Activated T-helper 1 cell treated with anti-CD3 and anti-CD28 coated beads, Interleukin-12 subunit alpha, Interleukin-12 subunit beta, Interleukin-2, Interleukin-4 antibody, amounts not matched to agents 30 ng/mL and 10 ng/mL and 1 ng/mL, durations not matched to agents 14 hours and 24 hours and 36 hours (primary cell): ENCODE results near the gene ATP9A. TPM values are rescaled to one million over a fixed set of nuclear protein-coding genes. Genes with fewer than 3 reads are reported as not detected.
"Not testable (repeated sequence)": the region's sequence is repeated elsewhere in the genome, so short reads cannot be mapped to it uniquely, and the experiment has no call there.

Source experiments
- DNase-seq: peaks from one replicate; pipeline ENCODE4 v3.0.0; 2021; ENCODE audit warnings: low spot score
- H3K27ac Mint-ChIP-seq: one replicate; pipeline ENCODE4 v1.8.0; 2021; ENCODE audit warnings: mild to moderate bottlenecking, mixed read lengths
- H3K27me3 Mint-ChIP-seq: one replicate; pipeline ENCODE4 v1.8.0; 2022; ENCODE audit warnings: mild to moderate bottlenecking, moderate library complexity, mixed read lengths; ENCODE audit not compliant: insufficient read depth
- H3K36me3 Mint-ChIP-seq: one replicate; pipeline ENCODE4 v1.8.0; 2021; ENCODE audit warnings: low read depth, mixed read lengths
- H3K4me1 Mint-ChIP-seq: one replicate; pipeline ENCODE4 v1.8.0; 2021; ENCODE audit warnings: low read depth, mixed read lengths
- H3K4me3 Mint-ChIP-seq: one replicate; pipeline ENCODE4 v1.8.0; 2021; ENCODE audit warnings: mild to moderate bottlenecking, moderate library complexity, mixed read lengths
- H3K9me3 Mint-ChIP-seq: one replicate; pipeline ENCODE4 v1.8.0; 2021; ENCODE audit warnings: mixed read lengths
- intact Hi-C: fragments of 100-400 bp; cut with micrococcal nuclease; formaldehyde crosslinking; loops from one replicate; pipeline ENCODE4 v1.15.1; 2024
- total RNA-seq: library from RNA; stranded (reverse); gene quantifications from 2 replicates; pipeline ENCODE4 v1.2.3, GENCODE V29; 2022

The ATP9A gene
- total RNA-seq, 1 donor from 2014 or later = 20.6 TPM

DNA sequence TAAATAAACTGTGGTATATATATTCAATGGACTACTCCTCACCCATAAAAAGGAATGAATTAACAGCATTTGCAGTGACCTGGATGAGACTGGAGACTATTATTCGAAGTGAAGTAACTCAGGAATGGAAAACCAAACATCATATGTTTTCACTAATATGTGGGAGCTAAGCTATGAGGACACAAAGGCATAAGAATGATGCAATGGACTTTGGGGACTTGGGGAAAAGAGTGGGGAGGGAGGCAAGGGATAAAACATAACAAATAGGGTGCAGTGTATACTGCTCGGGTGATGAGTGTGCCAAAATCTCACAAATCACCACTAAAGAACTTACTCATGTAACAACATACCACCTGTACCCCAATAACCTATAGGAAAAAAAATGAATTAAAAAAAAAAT is 45.2 kb downstream of the ATP9A start:
- H3K27ac Mint-ChIP-seq, H3K27me3 Mint-ChIP-seq, H3K9me3 Mint-ChIP-seq, DNase-seq, H3K4me3 Mint-ChIP-seq, H3K36me3 Mint-ChIP-seq, intact Hi-C loops: not testable (repeated sequence)
- peaks cover 12% of the 10 kb centered on the region for H3K4me1 Mint-ChIP-seq

GRCh38 chr20:51722246-51722645 is 45.9 kb downstream of the ATP9A start:
- DNase-seq, H3K27me3 Mint-ChIP-seq, intact Hi-C loops, H3K4me3 Mint-ChIP-seq, H3K27ac Mint-ChIP-seq, H3K36me3 Mint-ChIP-seq, H3K9me3 Mint-ChIP-seq: not testable (repeated sequence)
- peaks cover 20% of the 10 kb centered on the region for H3K4me1 Mint-ChIP-seq

- Mint-ChIP-seq H3K27me3 (no peaks in the 10 kb centered on the region), H3K36me3 (peaks cover 3% of the 10 kb centered on the region), H3K4me3 (no peak overlapping the region), H3K9me3 (no peaks in the 10 kb centered on the region), H3K4me1 (peaks cover 30% of the 10 kb centered on the region), H3K27ac (peak overlapping the region; percentile 66)
- intact Hi-C loops = loop anchor here (1.0 kb wide), 1 partner anchor 11 kb away; no protein-coding TSS in a partner anchor
- DNase-seq = no peak
Observed at GRCh38 chr20:51720854-51721253, 47.3 kb downstream of the ATP9A start.

GRCh38 chr20:51720384-51720783 is 47.8 kb downstream of the ATP9A start:
- intact Hi-C loops = no loop called here
- peaks cover 35% of the 10 kb centered on the region for H3K4me1 Mint-ChIP-seq
- H3K27ac Mint-ChIP-seq = peak overlapping the region; percentile 66
- no peaks in the 10 kb centered on the region for H3K9me3 Mint-ChIP-seq
- DNase-seq = no peak
- no peak overlapping the region for H3K4me3 Mint-ChIP-seq
- H3K36me3 Mint-ChIP-seq = peaks cover 3% of the 10 kb centered on the region
- H3K27me3 Mint-ChIP-seq = no peaks in the 10 kb centered on the region

GRCh38 chr20:51715856-51716185 is 52.4 kb downstream of the ATP9A start:
- intact Hi-C loops = loop anchor here (1.0 to 5.0 kb wide), 10 partner anchors 16 to 654 kb away; partner anchors contain the start of gene NFATC2
- Mint-ChIP-seq H3K36me3 (peaks cover 4% of the 10 kb centered on the region), H3K27me3 (peaks cover under 1% of the 10 kb centered on the region), H3K27ac (peak overlapping the region; percentile 88), H3K4me1 (peaks cover 42% of the 10 kb centered on the region), H3K4me3 (peak overlapping the region; percentile 50), H3K9me3 (no peaks in the 10 kb centered on the region)
- no peak for DNase-seq

GRCh38 chr20:51715163-51715855 is 52.9 kb downstream of the ATP9A start:
- peaks cover 4% of the 10 kb centered on the region for H3K36me3 Mint-ChIP-seq
- intact Hi-C loops = loop anchor here (1.0 to 5.0 kb wide), 10 partner anchors 15 to 653 kb away; partner anchors contain the start of gene NFATC2
- H3K27me3 Mint-ChIP-seq = peaks cover 5% of the 10 kb centered on the region
- DNase-seq = no peak
- H3K4me3 Mint-ChIP-seq = peak overlapping the region; percentile 50
- H3K4me1 Mint-ChIP-seq = peaks cover 39% of the 10 kb centered on the region
- peak overlapping the region; percentile 88 for H3K27ac Mint-ChIP-seq
- no peaks in the 10 kb centered on the region for H3K9me3 Mint-ChIP-seq

GRCh38 chr20:51713213-51713598 is 55.0 kb downstream of the ATP9A start:
- DNase-seq = no peak
- intact Hi-C loops = no loop called here
- Mint-ChIP-seq H3K9me3 (no peaks in the 10 kb centered on the region), H3K27ac (no peak overlapping the region), H3K27me3 (peaks cover 5% of the 10 kb centered on the region), H3K4me3 (no peak overlapping the region), H3K36me3 (peaks cover 4% of the 10 kb centered on the region), H3K4me1 (peaks cover 36% of the 10 kb centered on the region)

DNA sequence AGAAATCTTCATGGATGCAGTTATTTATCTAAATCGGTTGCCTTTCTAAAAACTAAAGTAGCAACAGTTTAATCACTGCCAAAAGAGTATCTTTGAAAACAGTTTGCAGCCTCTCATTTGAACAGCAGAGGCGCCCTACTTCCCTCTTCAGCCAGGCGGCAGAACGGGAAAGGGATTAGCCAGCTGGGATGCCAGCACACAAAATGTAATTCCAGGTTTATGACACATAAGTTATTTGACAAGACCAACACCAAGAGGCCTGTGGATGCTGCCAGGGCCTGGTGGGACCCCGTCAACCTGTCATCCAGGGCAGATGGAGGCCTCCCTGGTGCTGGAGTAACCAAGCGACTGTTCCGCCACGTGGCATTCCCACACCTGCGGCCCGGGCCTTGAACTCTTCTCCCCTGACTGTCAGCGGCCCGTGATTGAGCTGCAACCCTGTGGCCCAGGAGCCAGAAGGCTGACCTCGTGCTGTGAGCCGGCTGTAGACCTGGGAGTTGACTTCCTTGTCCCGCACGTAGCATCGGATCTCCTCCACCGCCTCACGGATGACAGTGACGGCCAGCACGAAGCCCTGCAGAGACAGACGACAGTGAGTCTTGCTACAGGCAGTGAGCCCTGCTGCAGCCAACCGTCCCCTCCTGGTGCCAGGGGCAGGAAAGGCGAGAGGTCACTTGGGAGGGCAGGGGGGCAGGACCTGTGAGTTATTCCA is 55.5 kb downstream of the ATP9A start:
- DNase-seq = no peak
- intact Hi-C loops = no loop called here
- no peaks in the 10 kb centered on the region for H3K9me3 Mint-ChIP-seq
- peaks cover 31% of the 10 kb centered on the region for H3K4me1 Mint-ChIP-seq
- H3K27me3 Mint-ChIP-seq = peaks cover 5% of the 10 kb centered on the region
- H3K4me3 Mint-ChIP-seq = no peak overlapping the region
- H3K27ac Mint-ChIP-seq = no peak overlapping the region
- peaks cover 4% of the 10 kb centered on the region for H3K36me3 Mint-ChIP-seq

- intact Hi-C loops = no loop called here
- H3K36me3 Mint-ChIP-seq = peaks cover 1% of the 10 kb centered on the region
- peaks cover 27% of the 10 kb centered on the region for H3K4me1 Mint-ChIP-seq
Observed at GRCh38 chr20:51711426-51711825, 56.8 kb downstream of the ATP9A start.

GRCh38 chr20:51710361-51710894 is 57.8 kb downstream of the ATP9A start:
- peaks cover 15% of the 10 kb centered on the region for H3K27me3 Mint-ChIP-seq
- no peaks in the 10 kb centered on the region for H3K9me3 Mint-ChIP-seq
- intact Hi-C loops = no loop called here
- H3K4me3 Mint-ChIP-seq = no peak overlapping the region
- no peak overlapping the region for H3K27ac Mint-ChIP-seq
- no peak for DNase-seq
- peaks cover 23% of the 10 kb centered on the region for H3K4me1 Mint-ChIP-seq
- H3K36me3 Mint-ChIP-seq = peaks cover 1% of the 10 kb centered on the region

More at GRCh38 chr20:51711426-51711825, 56.8 kb downstream of the ATP9A start:
- DNase-seq = no peak
- Mint-ChIP-seq H3K9me3 (no peaks in the 10 kb centered on the region), H3K4me3 (no peak overlapping the region), H3K27ac (no peak overlapping the region), H3K27me3 (peaks cover 13% of the 10 kb centered on the region)

DNA sequence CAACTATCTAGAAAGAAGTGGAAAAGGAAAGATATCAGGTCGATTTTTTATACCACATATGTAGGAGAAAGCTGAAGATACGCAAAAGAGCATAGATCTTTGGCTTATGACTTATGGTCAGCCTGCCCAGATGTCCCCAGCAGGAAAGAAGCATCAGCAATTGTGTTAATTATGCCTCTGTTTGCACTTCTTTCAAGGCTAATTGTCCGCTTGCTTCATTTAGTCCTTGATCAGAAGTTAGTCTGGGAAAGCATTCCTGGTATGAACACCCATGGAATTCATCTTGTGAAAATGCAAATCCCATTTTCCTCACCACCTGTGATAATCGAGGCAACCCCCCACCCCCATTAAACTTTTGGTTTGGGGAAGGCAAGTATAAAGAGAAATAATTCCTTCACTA is 62.8 kb downstream of the ATP9A start:
- Mint-ChIP-seq H3K4me1 (peaks cover 35% of the 10 kb centered on the region), H3K27ac (no peak overlapping the region), H3K9me3 (no peaks in the 10 kb centered on the region), H3K27me3 (peaks cover 19% of the 10 kb centered on the region), H3K4me3 (no peak overlapping the region), H3K36me3 (peaks cover 2% of the 10 kb centered on the region)
- no peak for DNase-seq
- intact Hi-C loops = no loop called here

DNA sequence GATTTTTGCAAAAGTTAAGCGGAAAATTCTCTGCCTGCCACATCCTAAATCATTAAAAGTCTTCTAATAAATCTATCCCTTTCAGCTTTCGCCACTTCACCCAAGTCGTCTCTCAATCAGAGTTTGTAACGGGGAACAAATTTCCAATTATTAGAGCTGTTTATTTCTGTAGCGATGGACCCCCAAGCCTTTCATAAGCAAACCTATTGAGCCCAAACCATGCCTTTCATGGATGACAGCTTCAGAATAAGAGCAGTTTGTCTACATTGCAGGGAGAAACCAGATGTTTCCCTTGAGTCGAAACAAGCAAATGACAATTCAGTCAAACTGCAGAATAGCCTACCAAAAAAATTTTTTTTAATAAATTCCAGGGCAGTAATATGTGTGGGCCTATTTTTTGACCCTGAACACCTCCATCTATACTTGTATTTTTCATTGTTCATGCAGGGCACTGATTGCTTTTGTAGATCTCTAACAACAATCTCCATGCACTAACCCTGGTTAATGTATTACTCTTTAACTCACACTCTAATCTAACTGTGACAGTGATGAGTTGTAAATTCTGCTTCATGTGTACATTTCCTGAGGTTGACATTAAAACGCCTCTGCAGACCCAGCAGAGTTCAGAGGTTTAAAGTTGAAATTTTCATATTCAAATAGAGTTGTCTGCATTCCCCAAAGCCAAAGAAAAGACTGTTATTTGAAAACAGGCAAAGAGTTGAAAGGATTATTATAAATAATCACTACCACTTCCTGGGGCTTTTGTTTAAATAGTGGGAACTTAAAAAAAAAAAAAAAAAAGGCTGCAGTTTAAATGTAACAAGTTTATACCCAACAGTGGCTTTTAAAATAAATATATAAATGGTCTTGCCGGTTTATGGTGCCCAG is 64.5 kb downstream of the ATP9A start:
- Mint-ChIP-seq H3K9me3 (no peaks in the 10 kb centered on the region), H3K4me3 (no peak overlapping the region), H3K36me3 (peaks cover 2% of the 10 kb centered on the region), H3K4me1 (peaks cover 35% of the 10 kb centered on the region), H3K27me3 (peaks cover 24% of the 10 kb centered on the region), H3K27ac (no peak overlapping the region)
- DNase-seq = no peak
- intact Hi-C loops = no loop called here
